GM18502 (cell line): ENCODE results near the gene XAB2.
"Not testable (repeated sequence)": the region's sequence is repeated elsewhere in the genome, so short reads cannot be mapped to it uniquely, and the experiment has no call there.

Experiments used
- ATAC-seq: cut with Tn5 transposase; IDR thresholded peaks from one replicate; pipeline ENCODE4 v1.9.1; 2021; ENCODE audit warnings: mild to moderate bottlenecking; ENCODE audit not compliant: unreplicated experiment, poor library complexity

Gene XAB2

DNA sequence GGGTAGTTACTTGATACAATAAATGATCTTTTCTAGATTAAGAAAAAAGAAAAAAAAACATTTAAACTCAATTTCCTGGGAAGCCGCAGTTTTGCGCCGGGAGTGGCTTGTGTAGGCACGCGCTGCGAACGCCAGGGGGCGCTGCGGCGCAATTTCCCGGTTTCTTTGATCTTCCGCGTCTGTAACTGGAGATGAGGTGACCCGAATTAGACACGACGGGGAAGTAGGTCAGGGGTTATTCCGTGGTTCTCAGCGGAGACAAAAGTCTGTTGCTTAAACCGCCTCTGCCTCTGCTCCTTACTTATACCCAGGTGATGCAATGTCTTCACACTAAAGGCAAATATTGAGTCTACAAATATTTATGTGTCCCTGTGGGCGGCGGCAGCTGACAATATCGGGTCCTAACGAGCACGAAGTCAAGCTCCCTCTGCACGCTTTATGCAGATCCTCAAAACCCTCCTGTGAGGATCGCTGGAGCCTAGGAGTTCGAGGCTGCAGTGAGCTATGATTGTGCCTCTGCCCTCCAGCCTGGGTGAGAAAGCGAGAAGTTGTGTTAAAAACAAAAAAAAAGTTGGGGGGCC lies 22.8 kb upstream of the XAB2 start:
- ATAC-seq: no peak

- ATAC-seq: no peak
Measured at GRCh38 chr19:7650148-7650547, 20.8 kb upstream of the XAB2 start.

- ATAC-seq: no peak
Measured at GRCh38 chr19:7648265-7649014, 19.1 kb upstream of the XAB2 start.

DNA sequence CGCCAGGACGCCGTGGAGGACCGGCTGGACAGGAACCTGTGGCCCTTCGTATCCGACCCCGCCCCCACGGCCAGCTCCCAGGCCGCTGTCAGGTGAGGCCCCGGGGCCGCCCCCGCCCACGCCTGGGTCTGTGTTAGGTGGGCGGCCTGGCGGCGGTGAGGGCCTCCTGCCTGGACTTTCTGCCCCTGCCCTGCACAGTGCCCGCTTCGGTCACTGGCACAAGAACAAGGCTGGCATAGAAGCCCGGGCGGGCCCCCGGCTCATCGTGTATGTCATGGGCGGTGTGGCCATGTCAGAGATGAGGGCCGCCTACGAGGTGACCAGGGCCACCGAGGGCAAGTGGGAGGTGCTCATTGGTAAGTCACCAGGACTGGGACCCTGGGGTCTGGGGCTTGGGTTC lies 17.8 kb upstream of the XAB2 start:
- ATAC-seq: no peak

DNA sequence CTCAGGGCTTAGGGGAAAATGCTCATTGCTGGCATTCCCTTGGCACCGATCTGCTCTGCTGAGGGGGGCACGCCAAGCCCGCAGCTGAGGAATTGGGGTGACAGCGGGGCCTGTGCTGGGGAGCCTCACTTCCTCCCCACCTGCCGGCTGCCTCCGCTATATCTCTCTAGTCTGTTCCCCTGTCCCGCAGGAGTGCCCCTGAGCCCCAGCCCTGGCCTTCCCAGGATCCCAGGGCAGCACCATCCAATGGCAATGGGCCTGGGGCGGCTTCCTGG lies 17.0 kb upstream of the XAB2 start:
- no peak for ATAC-seq

DNA sequence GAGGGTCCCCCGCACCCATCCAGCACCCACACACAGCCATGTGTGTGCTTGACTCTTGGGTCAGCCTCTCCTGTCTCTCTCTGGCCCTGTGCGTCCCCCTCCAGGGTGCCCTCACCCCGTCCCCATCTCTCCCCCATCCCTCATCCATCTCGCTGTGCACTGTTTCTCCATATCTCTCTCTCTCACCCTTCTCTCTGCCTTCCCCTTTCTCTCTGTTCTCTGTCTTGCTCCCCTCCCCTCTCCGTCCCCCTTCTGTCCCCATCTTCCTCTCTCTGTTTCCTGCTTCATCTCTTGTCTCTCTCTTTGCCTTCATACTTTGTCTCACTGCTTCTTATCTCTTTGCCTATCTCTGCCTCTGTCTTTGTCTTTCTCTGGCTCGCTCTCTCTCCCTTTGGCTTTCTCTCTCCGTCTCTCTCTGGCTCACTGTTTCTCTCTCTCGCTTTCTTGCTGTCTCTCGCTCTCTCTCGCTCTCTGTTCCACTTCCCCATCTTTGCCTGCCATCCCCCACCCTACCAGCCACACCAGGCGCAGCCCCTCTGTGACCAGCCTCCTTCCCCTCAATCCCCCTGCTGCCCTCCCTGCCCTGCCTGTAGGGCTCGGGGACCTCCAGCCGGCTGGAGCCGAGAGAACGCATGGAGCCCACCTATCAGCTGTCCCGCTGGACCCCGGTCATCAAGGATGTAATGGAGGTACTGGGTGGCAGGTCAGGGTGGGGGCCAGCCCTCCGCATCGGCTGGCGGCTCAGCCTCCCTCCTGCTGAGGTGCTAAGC lies 16.5 kb upstream of the XAB2 start:
- no peak for ATAC-seq

DNA sequence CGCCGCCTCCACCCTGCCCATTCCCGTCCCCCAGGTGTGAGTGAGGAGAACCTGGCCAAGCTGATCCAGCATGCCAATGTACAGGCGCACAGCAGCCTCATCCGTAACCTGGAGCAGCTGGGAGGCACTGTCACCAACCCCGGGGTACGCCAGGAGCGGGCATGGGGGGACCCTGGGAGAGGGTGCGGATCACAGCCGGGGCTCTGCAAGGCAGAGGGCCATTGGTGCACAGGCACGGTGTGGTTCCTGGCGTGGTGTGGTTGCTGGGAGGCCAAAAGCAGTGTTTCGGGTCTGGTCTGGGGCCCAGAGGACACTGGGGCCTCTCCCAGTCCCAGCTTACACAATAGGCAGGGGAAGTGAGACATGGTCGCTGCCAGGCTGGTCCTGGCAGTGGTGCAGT lies 15.8 kb upstream of the XAB2 start:
- ATAC-seq: no peak

DNA sequence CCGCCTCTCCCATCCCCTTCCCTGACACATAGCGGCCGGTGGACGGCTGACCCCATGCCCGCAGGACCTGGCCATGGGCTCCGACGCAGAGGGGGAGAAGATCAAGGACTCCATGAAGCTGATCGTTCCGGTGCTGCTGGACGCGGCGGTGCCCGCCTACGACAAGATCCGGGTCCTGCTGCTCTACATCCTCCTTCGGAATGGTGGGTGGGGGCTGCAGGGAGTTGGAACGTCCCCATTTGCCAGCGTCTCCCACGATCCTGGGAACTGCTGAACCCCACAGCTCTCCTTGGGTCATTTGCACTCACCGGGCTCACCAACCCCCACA lies 15.2 kb upstream of the XAB2 start:
- no peak for ATAC-seq

GRCh38 chr19:7643629-7644549 lies 14.5 kb upstream of the XAB2 start:
- not testable (repeated sequence) for ATAC-seq

- no peak for ATAC-seq
Measured at GRCh38 chr19:7643031-7643415, 13.7 kb upstream of the XAB2 start.

DNA sequence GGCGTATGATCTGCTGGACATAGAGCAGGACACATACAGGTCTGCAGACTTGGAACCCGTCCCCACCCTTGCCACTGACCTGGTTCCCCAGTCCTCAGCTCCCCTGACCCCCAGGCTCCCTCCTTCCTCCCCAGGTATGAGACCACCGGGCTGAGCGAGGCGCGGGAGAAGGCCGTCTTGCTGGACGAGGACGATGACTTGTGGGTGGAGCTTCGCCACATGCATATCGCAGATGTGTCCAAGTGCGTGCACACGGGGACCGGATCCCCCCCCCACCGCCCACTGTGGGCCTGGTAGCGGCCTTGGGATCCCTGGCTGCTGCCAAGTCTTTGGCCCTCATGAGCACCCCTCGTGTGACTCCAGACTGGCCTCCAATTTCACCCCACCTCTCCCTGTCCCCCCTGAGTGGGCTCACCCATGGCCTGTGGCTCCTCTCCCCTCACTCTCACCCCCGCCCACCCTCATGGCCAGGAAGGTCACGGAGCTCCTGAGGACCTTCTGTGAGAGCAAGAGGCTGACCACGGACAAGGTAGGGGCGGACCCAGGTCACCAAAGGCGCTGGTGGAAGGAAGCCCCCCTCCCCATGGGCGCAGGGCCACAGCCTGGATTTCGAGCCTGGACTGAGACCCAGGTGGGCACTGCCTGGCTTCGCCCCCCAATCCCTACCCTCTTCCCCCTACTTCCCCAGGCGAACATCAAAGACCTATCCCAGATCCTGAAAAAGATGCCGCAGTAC lies 13.1 kb upstream of the XAB2 start:
- no peak for ATAC-seq

DNA sequence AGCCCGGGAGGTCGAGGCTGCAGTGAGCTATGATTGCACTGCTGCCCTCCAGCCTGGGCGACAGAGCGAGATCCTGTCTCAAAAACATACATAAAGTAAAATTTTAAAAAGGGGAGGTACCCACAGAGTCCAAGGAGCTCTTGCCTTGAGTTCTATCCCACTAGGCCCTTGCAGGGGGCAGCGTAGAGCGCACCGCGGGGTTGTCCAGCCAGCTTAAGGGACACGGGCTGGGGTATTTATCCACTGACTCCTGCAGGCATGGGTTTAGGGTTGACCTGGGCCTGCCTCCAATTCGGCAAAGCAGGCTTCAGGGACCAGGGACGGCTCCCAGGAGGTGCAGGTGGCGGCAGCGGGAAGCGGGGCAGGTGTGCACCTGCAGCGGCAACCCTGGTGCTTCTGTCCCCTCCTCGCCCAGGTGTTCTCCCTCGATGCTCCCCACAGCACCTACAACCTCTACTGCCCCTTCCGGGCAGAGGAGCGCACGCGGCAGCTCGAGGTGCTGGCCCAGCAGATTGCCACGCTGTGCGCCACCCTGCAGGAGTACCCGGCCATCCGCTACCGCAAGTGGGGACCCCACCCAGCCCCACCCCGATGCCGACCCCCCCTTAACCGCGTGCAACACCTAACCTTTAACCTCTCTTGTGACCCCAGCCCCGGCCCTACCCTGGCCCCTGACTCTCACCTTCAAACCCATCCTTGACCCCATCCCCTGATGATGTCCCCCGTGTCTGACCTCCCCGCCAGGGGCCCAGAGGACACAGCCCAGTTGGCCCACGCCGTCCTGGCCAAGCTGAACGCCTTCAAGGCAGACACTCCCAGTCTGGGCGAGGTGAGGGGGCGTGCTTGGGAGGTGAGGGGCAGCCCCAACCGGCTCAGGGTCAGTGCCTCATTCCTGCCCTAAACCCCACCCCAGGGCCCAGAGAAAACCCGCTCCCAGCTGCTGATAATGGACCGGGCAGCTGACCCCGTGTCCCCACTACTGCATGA lies 12.2 kb upstream of the XAB2 start:
- ATAC-seq: no peak

DNA sequence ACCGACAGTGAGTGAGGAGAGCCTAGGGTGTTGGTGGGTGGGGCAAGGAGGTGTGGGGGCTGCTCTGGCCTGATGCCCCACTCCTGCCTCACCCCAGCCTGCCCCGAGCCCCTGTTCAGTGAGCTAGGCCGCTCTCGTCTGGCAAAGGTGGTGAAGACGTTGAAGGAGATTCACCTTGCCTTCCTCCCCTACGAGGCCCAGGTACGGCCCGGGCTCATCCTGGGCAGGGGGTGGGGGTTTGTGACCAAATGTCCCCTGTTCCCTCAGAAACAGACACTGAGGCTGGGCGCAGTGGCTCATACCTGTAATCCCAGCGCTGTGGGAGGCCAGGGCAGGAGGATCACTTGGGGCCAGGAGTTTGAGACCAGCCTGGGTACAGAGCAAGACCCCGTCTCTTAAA lies 11.5 kb upstream of the XAB2 start:
- ATAC-seq: no peak

DNA sequence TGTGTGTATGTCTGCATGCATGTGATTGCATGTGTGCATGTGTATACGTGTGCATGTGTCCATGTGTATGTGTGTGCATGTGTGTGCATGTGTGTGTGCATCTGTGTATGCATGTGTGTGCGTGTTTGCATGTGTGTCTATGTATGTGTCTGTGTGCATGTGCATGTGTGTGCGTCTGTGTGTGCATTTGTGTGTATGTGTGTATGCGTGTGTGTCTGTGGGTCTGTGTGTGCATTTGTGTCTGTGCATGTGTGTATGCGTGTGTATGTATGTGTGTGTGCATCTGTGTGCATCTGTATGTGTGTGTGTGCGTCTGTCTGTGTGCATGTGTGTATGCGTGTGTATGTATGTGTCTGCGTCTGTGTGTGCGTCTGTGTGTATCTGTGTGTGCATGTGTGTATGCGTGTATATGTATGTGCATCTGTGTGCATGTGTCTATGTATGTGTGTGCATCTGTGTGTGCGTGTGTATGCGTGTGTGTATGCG lies 10.6 kb upstream of the XAB2 start:
- no peak for ATAC-seq

DNA sequence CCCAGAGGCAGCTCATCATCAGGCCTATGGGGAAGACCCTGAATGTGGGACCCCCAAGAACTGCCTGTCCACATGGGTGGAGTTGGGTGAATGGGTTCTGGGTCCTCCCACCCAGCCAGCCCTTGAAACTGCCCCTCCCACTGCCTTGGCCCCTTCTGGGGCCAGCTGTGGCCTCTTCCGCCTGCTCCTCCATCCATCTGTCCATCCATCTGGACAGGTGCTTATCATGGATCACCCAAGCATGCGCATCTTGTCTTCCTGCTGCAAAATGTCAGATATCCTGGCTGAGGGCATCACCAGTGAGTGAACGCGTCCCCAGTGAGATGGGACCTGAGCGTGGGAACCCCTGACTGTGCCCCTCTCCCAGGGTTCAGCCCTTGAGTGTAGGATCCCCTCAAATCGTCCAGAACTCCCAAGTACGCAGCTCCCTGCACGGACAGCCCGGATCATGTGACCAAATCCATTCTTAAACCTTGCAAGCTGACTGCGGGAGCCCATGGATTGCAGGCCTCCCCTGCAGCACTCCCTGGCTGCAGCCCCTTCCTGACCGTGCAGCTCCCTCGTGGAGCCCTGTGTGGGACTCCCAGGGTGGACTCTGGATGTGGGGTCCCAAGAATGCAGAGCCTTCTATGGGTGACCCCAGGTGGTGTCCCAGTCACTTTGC lies 9.6 kb upstream of the XAB2 start:
- ATAC-seq: no peak

DNA sequence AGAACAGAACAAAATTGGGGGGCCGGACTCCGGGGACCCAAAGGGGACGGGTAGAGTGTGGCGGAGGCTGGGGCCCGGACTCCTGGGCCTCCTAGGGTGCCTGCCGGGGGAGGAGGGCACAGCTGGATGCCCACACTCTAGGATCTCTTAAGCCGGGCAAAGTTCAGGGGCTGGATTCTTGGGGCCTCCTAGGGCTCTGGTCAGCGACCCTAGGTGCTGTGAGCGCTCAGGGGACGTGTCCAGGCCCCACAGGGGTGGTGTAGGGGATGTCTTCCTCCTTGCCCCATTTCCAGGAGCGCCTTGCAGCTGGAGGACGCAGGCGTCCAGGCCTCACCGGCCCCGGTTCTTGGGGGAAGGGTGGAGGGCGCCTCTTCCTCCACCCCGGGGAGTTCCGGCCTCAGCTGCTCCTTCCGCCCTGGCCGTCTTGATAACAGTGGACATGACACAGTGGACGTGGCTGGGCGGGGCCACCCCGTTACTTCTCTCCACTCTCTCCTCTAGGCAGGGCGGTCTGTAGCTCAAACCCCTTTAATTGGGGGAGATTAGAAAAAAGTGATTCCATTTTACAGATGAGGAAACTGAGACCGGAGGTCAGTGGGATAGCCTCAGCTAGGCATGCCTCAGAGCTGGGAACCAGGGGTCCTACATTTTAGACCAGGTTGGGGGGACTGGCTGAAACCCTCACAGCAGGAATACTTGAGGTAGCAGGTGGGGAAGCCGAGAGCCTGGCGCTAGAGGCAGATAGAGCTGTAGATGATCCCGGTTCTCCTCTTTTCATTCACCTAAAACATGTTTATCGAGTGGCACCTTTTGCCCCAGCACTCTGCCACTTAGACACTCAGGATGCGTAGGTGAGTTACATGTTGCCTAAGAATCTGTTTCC lies 8.3 kb upstream of the XAB2 start:
- peak; percentile 28 for ATAC-seq

DNA sequence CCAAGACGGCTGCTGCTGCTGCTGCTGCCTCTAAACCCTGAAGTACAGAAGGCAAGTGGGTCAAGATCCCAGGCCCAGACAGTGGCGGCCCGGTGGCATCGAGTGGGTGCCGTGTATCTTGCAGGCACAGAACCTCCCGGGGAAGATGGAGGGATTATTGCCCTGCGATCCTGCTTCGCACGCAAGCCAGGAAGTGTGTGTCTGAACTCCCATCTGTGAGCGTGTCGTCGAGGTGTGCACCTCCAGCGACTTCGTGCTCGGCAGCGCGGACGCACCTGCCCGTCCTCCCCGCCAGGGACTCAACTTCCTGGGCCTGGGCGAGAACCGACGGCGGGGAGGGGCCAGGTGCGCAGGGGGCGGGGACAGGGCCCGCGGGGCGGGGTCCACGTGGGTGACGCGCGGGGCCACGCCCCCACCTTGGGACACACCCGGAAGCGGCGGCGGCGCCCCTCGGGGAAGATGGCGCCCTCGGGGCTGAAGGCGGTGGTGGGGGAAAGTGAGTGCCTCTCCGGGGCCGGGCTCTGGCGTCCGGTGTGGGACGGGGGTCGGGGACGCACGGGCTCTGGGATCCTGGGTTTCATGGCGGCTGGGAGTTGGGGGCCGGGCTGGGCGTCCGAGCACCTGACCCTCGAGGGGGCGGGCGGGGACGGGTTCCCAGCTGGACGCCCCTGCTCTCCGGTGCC lies 7.5 kb upstream of the XAB2 start, which contains the start of gene STXBP2:
Gene STXBP2, plus strand, starts transcription at position 420 of the 683 bp plus-strand sequence. Its CDS starts 40 bp downstream, at position 460.
- ATAC-seq: peak; percentile 73
